Fibroblast of gingiva (primary cell): ENCODE results near the gene PARP12.

Experiments
- DNase-seq: peaks from one replicate; pipeline ENCODE4 v3.0.0-alpha.2; 2011; ENCODE audit warnings: low read depth

The PARP12 gene

GRCh38 chr7:140014123-140014522, 48.6 kb downstream of the PARP12 start:
- no peak for DNase-seq

GRCh38 chr7:140013676-140014075, 49.1 kb downstream of the PARP12 start:
- DNase-seq: no peak

- no peak for DNase-seq
These were observed 52.4 kb downstream of the PARP12 start for GRCh38 chr7:140010194-140010895.

GRCh38 chr7:140009735-140010134, 53.0 kb downstream of the PARP12 start:
- DNase-seq: no peak

- no peak for DNase-seq
These were observed 53.8 kb downstream of the PARP12 start for GRCh38 chr7:140008755-140009610.

- no peak for DNase-seq
These were observed 55.6 kb downstream of the PARP12 start for GRCh38 chr7:140007051-140007690.

GRCh38 chr7:140006600-140006999, 56.2 kb downstream of the PARP12 start:
- DNase-seq: no peak

GRCh38 chr7:140005754-140006503, 56.8 kb downstream of the PARP12 start:
- DNase-seq: no peak

- no peak for DNase-seq
These were observed 57.4 kb downstream of the PARP12 start for GRCh38 chr7:140005341-140005740.

- no peak for DNase-seq
These were observed 58.1 kb downstream of the PARP12 start for GRCh38 chr7:140004672-140005071.

GRCh38 chr7:140003913-140004382, 58.8 kb downstream of the PARP12 start:
- peak; percentile 53 for DNase-seq

GRCh38 chr7:140000666-140001268, 62.0 kb downstream of the PARP12 start:
- no peak for DNase-seq

- DNase-seq: no peak
These were observed 63.2 kb downstream of the PARP12 start for GRCh38 chr7:139999516-139999915.

GRCh38 chr7:139998572-139998971, 64.2 kb downstream of the PARP12 start:
- DNase-seq: no peak

GRCh38 chr7:139995017-139995915, 67.5 kb downstream of the PARP12 start:
- peak; percentile 78 for DNase-seq

- DNase-seq: no peak
These were observed 68.4 kb downstream of the PARP12 start for GRCh38 chr7:139994356-139994755.

GRCh38 chr7:139993592-139993991, 69.2 kb downstream of the PARP12 start:
- no peak for DNase-seq

GRCh38 chr7:139993169-139993568, 69.6 kb downstream of the PARP12 start:
- DNase-seq: no peak

- DNase-seq: no peak
These were observed 70.3 kb downstream of the PARP12 start for GRCh38 chr7:139992353-139993044.

GRCh38 chr7:139991911-139992310, 70.8 kb downstream of the PARP12 start:
- DNase-seq: no peak
